OCI-LY3 (cell line): Measurements from ENCODE around the gene PCDHA5.

Experiments
- CTCF ChIP-seq: fragments of 200-600, 300-600 bp; sonication (generic); IDR thresholded peaks from 2 replicates; pipeline ENCODE4 v1.5.1; 2014; ENCODE audit warnings: antibody characterized with exemption, low read length, low read depth
- EZH2phosphoT487 ChIP-seq: fragments of 200-600 bp; shearing (Covaris generic); IDR thresholded peaks from 2 replicates; pipeline ENCODE4 v1.6.1; 2018; ENCODE audit warnings: antibody characterized with exemption, mixed run types, low read depth

- TF ChIP-seq CTCF (no peak), EZH2phosphoT487 (no peak)
Measured at GRCh38 chr5:140791089-140791488, 30.3 kb upstream of the PCDHA5 start.
